GM19324 (cell line): ENCODE data around the gene DLX2.

Experiments used
- ATAC-seq: cut with Tn5 transposase; IDR thresholded peaks from one replicate; pipeline ENCODE4 v1.9.1; 2021; ENCODE audit warnings: mild to moderate bottlenecking, moderate library complexity; ENCODE audit not compliant: unreplicated experiment, low FRiP score

Gene DLX2

GRCh38 chr2:172108587-172108930, 5.9 kb upstream of the DLX2 start:
- ATAC-seq: no peak

GRCh38 chr2:172107690-172108586, 5.2 kb upstream of the DLX2 start:
- no peak for ATAC-seq

DNA sequence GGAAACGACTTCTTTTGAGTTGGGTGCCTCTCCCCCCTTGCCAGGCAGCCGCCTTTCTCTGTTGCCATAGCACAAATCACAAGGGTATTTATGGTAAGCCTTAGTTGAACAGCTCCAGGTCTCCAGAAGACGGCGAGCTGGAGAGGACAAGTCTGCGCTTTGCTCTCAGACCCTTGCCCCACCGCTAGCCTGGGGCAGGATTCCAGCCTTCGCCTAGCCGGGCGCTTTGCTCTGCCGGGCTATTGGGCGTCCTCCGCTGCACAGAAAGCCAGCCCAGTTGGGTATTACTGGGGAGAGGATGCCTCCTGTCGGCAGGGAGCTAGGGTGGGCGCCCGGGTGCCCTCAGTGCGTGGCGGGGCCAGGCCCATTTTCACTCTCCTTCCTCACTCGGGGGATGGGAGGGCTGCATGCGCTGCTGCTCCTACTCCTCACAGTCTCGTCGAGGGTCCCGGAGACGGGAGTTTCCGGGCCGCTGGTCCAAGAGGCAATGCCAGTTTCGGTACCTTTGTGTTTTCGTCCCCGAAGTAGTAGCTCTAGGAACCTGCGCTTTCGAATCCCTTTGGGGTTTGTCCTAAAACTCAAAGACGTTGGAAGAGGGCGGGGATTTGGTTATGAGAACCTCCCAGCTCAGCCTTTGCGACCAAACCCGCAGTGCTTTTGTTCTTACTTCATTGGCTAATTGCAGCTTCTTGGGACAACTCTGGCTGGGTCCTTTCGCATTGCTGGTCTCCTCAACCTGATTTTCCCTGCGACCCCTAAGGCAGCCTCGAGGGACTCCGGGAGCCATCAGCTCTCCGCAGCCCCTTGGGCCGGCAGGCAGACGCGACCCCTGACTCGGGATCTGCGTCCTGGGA, 3.6 kb upstream of the DLX2 start:
- ATAC-seq: no peak

- no peak for ATAC-seq
These were observed 2.9 kb upstream of the DLX2 start for GRCh38 chr2:172105471-172106107.

DNA sequence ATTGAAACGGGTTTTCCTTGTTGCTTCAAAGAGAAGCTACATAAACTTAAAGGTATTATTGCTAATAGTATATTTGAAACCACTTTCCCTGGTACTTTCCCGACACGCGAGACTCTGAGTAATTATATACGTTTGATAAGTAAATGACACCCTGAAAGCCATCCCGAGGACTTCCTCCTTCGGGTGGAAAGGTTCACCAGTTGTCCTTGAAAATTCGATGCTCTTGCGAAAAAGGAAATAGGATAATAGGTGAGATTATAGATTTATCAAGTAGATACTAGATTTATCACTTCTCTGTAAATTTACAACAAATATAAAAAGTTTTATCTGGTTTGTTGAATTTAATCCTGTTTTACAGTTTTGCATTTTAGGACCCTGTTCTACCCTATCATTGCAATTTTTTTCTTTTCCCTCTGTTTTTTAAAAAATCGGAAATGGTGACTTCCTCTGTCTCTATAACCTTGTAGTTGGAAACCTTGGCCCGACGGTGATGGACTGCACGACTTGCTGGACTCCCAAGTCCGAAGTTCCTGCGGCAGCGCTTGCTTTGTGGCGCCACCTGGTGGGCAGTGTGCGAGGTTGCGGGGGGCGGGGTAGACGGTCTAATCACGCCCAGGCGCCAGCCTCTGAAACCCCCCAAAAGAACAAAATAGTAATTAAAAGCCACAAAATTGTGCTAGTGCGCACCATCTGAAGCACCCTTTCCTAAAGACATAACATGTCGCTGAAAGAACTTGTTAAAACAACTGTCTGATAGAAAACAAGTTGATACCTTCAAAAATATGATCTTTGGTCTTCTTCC, 972 bp upstream of the DLX2 start:
- ATAC-seq: no peak

DNA sequence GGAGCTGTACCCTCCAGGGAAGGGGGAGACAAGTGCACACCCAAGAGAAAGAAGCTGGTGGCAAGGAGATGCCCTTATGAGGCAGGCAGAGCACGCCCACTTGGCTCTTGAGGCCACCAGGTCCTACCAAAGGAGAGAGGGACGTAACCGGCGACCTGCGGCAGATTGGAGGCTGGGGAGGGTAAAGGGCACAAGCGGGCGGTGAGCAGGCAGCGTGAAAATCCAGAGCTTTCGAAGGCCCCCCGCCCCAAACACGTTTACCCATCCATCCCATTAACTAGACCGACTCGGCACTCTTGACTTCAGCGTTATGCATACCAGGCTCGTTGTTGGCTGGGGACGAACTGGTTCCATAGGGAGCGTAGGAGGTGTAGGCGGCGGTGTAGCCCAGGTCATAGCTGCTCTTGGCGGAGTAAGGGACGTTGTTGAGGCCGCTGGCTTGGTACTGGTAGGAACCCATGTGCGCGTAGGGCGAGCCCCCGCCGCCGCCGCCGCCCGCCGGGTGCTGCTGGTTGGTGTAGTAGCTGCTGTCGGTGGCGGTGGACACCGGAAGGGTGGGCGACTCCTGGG, 794 bp downstream of the DLX2 start:
- no peak for ATAC-seq

DNA sequence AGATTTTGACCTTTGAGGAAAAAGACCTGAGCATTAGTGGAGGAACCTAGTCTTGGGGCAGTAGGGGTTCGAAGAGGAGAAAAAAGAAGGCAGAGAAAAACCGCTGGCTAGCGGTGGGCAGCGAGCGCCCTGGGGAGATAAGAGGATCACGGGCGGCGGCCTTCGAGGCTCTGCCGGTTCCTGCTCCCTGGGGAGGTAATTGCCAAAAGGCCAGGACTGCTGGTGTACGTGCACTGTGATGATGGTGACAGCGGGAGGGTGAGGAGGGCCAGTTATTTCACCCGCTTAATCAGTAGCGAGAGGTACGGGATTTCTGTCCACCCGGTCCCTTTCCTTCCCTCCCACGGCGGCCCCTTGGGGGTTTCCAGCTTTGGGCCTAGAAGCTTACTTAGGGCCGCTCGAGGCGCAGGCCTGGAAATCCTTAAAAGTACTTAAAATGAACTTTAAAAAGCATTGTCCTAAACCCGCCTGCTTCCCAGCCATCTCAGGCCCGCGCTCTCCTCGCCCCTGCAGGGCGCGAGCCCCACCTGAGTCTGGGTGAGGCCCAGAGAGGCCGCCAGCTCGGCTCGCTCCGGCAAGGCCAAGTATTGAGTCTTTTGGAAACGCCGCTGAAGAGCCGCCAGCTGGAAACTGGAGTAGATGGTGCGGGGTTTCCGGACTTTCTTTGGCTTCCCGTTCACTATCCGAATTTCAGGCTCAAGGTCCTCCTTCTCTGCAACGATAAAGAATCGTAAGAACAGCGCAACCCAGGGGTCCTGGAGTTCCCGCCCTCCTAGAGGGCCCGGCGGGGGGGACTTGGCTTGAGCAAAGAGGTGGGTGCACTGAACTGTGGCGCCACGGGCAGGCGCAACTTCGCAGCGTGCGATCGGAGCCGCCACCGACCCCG, 1.5 kb downstream of the DLX2 start:
- ATAC-seq: no peak

DNA sequence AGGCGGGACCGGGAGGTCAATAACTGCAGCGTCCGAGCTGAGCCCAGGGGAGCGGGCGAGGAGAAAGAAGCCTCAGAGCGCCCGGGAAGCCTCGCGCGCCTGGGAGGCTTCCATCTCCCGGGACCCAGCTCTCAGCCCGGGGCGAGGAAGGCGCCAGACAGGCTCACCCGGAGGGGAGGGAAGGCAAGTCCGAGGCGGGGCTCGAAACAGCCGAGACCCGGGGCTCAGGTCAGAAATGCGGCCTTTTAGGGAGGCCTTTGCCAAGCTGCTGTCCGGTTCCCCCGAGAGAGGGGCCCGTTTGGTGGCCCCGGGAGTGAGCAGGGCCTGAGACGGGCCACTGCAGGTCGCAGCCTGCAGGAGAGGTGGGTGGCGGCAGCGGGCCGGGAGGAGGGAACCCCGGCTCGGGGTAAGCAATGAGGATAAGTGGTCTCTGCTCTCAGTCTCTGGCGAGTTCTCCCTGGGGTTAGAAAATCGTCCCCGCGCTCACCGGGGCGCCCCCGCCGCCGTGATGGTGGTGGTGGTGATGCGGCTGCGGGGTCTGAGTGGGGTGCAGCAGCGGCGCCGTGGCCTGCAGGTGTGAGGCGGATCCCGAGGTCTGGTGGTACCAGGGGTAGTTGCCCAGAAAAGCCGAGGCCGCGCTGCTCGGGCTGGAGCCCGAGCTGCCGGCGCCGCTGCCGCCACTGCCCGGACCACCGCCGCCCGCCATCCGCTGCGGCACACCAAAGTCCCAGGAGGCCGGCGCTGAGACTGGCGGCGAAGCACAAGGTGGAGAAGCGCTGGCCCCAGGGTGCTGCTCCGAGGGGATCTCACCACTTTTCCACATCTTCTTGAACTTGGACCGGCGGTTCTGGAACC, 2.4 kb downstream of the DLX2 start:
- ATAC-seq: no peak

DNA sequence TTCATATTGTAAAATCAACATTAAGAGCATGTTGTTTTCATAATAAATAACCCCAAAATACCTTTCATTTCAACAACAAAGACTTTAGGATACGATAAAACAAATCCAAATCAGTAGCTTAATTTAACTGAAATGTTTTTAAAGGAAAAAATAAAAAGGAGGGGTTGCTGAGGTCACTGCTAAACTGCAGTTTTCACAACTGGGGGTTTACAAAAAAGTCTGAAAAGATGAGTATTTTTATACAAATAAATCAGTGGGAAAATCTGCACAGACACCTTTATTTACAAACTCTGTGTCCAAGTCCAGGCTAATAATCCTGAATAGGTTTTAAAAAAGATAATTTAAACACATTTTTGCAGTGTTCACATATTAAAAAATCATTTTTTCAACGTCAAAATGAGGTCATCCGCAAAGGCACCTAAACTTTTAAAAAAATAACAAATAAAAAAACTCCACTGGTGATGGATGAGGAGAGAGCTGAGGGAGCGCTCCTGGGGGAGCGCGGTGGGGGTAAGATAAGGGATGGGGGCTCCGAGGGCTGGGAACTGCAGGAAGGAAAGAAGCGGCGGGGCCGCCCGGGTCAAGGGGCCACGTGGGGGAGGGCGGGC, 3.1 kb downstream of the DLX2 start:
- no peak for ATAC-seq

- ATAC-seq: no peak
These were observed 3.8 kb downstream of the DLX2 start for GRCh38 chr2:172098650-172099471.

GRCh38 chr2:172098287-172098649, 4.4 kb downstream of the DLX2 start:
- no peak for ATAC-seq

GRCh38 chr2:172097557-172098131, 5.1 kb downstream of the DLX2 start:
- no peak for ATAC-seq

GRCh38 chr2:172096626-172097547, 5.8 kb downstream of the DLX2 start:
- ATAC-seq: no peak

DNA sequence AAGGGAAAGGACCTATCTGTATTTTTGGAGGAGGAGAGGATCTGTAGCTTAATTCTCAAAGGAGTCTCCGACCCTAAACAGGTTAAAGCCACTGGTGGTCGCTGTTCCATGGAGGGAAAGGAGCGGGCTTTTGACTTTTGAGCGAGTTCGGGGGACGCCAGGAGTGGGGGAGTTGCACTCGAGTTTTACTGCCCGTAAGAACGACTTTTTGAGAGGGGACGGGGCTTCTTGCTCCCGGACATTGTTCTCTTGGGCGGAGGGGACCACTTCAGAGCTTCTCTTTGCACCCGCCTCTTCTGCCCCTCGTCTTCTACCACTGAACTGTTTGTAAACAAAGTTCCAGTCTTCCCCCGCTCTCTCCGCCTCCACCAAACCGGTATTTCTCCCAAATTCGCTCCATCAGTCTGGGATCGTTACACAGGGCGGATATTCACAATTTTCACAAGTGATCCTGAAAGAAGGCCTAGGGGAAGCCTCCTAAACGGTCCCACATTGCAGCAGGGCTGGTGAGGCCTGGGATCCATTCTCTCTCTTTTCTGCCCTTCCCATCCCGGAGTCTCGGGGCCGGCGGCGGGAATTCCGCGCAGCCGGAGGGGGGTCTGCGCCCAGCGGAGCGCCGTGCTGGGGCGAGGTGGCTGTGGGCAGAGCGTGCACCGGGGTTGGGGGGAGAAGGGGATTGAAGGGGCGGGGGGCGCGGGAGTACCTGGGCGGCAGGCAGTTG, 6.6 kb downstream of the DLX2 start:
- no peak for ATAC-seq
